HG03457 (cell line): Measurements from ENCODE around the gene PHTF2.
"Not testable (repeated sequence)": the region's sequence is repeated elsewhere in the genome, so short reads cannot be mapped to it uniquely, and the experiment has no call there.

Source experiments
- ATAC-seq: cut with Tn5 transposase; IDR thresholded peaks from one replicate; pipeline ENCODE4 v1.9.1; 2021; ENCODE audit warnings: moderate number of reproducible peaks; ENCODE audit not compliant: unreplicated experiment

The PHTF2 gene

DNA sequence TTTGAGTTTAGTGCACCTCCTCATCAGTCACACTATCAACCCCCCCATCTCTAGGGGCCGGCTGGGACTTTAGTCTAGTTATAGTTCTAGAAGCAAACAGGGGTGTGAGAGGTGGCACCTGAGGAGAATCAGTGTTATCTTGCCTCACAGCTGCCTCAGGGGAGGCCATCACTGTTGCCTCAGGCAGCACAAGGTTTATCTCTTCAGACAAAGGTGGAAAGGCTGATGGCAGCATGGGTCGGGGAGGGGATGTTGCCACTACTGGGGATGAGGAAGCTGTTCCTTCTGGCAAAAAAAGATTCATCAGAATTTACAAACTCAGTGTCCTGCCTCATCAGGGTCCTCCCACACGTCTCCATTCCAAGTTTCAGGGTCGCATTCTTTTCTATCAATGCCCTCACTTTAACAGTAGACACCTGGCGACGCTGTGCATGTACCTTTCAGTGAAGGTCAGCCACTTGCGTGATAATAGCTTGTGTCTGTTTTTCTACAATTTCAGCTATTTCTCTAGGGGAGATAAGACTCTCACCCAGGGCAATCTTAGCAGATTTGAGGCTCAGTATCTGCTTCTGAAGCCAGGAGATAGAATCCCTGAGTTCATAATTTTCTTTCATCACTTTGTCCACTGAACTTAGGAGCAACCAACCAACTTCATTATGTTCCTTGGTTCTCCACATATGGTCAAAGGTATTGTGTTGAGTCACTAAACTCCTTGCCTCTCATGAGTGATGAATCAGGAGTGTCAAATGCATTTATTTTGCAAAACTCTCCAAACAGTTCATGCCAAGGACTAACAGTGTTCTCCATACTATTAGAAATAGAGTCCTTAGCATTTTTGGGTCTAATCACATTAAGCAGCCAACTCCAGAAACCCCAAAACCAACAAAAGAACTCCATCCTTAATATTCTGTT, 75.1 kb downstream of the PHTF2 start:
- ATAC-seq, result not testable (repeated sequence)

DNA sequence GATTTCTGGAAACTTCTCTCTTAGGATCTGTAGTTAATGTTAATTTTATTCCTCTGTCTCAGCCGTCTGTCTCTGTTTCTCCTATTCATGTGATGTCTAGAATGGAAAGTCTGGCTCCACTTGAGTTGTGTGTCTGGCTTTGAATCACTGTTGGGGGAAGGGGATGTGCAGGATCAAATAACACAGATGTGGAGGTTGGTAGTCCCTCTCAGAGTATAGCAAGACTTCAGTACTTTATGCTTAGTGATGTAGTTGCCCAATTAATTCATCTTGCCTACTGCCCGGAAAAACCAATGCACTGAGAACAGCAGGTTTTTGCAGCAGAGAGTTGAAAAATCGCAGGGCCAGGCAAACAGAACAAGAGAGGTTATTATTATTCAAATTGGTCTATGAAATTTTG, 79.2 kb downstream of the PHTF2 start:
- ATAC-seq, result no peak

DNA sequence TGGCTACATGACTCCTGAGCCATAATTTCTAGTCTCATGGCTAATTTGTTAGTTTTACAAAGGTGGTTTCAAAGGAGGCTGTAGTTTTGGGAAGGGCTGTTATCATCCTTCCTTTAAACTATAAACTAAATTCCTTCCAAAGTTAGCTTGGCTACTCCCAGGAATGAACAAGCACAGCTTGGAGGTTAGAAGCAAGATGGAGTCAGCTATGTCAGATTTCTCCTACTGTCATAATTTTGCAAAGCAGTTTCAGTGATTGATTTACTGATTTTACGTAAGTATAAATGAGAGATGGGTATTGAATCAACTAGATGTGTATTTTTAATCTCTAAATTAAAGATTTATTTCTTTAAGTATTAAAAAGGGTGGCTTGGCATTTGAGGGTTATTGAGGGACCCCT, 79.9 kb downstream of the PHTF2 start:
- no peak for ATAC-seq

DNA sequence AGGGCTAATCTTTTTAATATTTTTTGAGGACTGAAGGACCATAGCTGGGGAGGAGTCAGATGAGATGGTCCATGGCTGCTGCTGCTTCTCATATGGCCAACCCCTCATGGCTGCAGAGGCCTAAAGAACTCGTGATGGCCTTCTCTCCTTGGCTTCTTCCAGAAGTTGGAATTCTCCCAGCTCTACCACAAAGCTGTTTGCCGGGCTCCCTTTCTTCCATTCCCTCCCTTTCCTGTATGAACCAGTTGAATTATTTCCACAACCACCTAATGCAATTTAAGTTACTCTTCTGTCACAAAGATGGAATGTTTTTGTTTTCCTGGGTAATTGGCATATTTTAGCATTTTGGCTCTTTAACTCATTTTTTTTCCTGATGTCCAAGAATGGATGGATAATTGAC, 80.7 kb downstream of the PHTF2 start:
- no peak for ATAC-seq

DNA sequence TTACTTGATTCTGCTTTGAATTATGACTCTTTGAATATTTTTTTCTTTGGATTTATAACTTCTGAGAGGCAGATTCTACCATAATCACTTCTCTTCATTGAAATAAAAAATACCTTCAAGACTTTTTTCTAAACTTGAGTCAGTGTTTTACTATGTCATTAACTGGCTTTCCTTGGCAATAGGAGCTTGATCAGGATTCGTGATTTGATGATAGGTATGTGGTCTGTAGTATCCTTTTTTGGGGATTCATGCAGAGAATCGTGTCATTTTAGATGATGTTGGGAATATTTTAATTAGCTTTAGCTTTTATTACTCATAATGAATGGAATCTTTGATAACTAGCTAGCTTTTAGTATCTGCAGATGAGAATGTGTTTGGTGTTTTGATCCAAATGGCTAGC, 83.3 kb downstream of the PHTF2 start:
- no peak for ATAC-seq

DNA sequence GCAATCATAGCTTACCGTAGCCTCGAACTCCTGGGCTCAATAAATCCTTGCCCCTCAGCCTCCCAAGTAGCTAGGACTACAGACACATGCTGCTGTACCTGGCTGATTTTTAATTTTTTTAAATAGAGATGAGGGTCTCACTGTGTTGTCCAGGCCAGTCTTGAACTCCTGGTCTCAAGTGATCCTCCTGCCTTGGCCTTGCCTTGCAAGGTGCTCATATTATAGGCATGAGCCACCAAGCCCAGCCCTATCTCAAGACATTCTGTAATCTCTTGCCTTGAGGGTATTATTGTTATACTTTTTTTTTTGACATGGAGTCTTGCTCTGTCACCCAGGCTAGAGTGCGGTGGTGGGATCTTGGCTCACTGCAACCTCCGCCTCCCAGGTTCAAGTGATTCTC, 86.6 kb downstream of the PHTF2 start:
- no peak for ATAC-seq

DNA sequence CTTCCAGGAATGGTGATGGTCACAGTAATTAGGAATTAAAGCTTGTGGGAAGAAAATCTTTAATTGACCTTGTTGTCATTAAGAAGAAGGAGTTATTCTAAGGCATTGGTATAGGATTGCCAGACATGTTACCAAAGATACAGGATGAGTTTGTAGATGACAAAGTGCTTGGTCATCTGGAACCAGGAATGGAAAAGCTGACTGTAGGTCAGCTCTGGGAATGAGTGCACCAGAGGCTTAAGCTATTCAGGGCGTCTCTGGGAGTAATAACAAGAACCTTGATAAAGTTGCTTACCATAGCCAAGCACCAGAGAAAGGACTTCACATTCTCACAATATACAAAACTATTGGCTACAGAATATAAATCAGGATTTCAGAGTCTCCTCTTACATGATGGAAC, 89.0 kb downstream of the PHTF2 start:
- no peak for ATAC-seq

DNA sequence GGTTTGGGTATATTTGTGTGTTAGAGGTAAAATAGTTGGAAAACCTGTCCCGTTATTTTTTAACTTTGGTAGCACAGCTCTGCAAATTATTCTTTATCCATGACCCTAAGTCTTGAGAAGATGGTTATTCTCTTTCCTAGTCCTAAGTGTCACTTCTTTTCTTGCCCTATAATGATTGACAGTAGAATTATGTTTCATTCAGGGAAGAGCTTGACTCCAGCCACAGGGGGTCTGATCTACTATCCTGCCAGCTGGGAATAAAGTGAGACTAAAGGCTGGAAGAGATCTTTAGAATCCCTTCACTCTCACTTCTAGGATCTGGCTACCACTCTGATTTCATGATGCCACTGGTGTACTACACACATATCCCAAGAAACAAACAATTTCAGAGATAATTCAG, 90.4 kb downstream of the PHTF2 start:
- no peak for ATAC-seq

DNA sequence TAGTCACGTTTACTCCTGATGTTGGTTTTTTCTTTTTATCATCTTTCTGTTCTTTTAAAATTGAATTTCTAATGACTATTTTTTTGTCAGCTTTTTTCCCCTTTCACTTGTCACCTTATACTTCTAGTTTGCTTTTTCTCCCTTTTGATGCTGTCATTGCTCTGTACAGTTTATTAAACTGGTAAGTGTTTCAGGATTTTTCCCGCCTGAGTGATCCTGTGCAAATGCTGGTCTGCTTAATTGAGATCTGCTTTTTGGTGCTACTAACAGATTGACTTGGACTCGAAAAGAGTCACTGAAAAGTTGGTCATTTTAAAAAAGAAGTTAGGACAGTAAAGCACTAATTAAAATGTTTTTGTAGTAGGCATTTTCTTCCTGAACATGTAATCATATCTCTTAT, 95.2 kb downstream of the PHTF2 start:
- ATAC-seq, result no peak

DNA sequence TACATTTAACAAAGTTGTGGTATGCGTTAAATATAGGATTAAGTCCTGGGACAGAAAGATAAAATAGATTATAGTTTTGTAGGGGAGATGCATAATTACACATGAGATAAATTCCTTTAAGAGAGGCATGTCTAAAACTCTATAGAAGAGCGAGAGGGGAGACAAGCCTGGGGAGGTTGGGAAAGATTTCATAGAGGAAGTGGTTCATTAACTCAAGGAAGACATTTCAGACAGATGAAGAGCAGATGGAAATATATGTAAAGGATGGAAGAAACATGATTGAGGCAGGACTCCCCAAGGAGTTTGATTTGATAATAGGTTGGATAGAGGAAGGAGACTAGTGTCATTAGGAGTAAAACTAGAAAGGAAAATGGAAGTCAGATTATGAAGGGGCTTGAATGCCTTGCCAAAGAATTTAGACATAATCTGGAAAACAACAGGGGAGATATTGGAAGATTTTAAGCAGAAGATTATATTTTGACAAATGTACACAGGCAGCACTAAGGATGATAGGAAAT, 96.1 kb downstream of the PHTF2 start:
- no peak for ATAC-seq

DNA sequence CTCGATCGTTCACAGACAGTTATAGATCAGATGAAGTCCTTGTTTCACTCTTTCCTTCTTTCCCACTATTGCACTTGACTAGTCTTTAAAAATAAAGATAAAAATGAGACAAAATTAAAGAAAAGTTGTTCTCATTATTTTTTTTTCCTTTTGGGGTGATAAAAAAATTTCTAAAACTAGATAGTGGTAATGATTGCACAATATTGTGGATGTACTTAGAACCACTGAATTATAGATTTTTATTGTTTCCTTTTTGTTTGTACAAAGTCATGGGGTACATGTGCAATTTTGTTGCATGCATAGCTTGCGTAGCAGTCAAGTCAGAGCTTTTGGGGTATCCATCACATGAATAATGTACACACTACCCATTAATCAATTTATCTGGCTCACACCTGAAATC, 97.3 kb downstream of the PHTF2 start:
- no peak for ATAC-seq

DNA sequence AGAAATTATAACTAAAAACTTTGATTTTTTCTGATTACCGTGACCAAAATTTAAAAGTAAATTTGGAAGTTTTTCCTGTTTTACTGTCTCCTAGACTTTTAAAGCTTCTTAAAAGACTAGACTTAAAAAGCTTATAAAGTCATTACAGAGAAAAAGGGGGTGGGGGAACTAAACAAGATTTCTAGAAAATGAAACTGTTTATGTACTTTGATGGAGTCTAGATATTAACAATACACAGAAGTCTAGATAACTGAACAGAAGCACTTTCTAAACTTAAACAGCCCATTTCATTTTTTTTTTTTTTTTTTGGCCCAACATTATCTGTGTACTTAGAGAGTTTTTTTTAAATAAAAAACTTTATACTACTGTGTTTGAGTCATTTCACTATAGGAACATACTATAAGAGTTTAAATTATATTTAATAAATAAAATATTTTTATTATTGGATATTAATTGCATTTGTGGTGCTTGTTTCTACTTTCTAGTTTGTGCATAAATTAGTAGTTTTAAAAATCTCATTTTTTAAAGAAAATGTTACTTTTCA, 98.5 kb downstream of the PHTF2 start:
- ATAC-seq, result no peak

DNA sequence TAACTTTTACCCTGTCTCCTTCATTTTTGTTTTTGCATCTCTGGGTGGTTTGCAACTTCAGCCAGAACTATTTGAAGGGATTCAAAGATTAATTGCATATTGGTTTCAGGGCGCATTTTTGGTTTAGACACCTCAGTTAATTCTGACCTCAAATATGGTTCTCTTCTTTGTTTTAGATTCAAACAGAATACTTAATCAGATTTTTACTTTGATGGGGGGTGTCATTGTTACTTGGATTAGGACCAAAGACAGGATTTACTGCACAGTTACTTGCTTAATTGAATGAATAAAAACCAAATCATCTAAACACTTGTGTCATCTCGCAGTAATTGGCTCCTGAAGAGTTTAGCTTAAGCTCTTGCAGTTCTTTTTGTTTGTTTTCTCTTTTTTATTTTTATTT, 100.9 kb downstream of the PHTF2 start:
- ATAC-seq, result no peak

DNA sequence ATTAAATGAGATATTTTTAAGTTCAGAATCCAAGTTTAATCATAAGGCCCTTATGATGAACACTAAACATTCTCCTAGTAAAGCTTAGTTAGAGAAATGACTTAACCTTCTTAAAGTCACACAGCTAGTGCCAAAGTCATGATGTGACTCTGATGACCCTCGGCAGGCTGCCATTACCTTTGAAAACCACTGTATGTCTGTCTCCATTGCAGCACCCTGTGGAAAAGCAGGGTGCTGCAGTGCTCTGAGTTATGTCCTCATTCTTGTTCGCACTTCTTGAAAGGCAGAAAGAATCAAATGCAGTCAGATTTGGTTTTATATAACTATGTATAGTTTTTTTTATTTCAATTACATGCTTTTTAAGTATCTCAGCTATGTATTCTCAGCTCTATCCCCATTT, 105.0 kb downstream of the PHTF2 start:
- ATAC-seq, result no peak

DNA sequence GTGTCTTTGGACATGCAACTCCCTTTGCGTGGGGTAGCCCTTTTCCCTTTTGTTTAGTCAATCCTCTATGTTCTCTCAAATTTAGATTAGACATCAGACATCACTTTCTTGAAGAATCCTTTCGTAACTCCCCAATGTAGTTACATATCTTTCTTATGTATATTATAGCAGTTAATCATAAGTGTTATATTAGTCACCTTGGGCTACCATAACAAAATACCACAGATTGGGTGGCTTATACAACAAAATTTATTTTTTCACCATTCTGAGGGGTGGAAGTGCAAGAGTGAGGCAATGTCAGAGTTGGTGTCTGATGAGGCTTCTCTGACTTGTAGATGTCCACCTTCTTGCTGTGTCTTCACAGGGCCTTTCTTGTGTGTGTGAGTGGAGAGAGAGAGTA, 105.7 kb downstream of the PHTF2 start:
- no peak for ATAC-seq

DNA sequence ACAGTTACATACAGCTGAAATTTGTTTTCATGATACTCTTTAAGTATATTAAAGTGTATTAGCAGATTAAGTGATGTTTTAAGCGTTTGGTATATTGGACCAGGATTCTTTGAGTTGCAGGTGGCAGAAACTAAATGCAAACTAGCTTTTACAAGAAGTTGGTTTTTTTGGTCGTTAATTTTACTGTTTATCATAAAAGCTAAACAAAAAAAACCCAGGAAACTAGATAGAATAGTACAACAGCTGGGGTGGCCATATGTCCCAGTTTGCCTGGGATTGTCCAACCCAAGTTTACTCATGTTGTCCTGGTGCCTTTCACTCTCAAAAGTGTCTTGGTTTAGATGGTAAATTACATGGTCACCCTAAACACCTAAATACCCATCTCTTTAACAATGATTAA, 108.7 kb downstream of the PHTF2 start:
- ATAC-seq, result no peak

DNA sequence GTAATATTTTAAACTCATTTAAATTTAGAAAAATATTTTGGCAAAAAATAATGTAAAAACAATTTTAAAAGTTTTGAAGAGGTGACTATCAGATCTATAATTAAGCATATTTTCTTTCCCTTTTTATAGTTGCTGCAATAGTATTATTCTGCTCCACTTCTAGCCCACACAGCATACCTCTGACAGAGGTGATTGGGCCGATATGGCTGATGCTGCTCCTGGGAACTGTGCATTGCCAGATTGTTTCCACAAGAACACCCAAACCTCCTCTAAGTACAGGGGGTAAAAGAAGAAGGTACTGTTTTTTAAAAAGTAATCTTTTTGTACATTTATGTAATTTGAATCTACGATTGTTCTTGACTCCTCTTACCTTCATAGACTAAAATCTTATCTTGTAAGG, 110.1 kb downstream of the PHTF2 start:
- ATAC-seq, result no peak

DNA sequence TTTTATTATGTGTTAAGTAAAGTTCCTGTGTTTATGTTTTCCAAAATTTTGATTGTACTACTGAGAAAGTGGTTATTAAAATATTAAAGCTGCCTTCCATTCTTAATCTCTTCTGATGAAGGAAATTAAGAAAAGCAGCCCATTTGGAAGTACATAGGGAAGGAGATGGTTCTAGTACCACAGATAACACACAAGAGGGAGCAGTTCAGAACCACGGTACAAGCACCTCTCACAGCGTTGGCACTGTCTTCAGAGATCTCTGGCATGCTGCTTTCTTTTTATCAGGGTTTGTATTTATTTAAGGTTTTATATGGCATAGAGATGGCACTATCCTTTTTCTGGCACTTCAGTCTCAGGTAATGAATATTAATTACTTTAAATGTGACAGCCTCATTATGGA, 111.6 kb downstream of the PHTF2 start:
- ATAC-seq, result no peak

DNA sequence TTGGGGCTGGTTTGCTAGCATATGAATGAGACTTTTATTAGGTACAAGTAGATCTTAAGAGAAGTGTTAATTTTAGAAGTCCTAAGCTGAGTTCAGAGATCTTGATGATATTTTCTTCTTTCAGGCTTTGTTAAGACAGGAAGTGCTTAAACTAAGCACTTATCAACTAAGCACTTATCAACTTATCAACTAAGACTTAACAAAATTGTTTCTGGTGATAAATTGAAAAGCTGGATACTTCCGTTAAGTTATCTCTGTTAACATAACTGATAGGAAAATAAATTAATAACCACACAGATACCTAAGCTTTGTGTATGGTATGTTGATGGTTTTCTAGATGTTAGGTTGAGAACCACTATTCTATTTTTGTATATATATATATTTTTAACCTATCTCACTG, 113.7 kb downstream of the PHTF2 start:
- no peak for ATAC-seq

DNA sequence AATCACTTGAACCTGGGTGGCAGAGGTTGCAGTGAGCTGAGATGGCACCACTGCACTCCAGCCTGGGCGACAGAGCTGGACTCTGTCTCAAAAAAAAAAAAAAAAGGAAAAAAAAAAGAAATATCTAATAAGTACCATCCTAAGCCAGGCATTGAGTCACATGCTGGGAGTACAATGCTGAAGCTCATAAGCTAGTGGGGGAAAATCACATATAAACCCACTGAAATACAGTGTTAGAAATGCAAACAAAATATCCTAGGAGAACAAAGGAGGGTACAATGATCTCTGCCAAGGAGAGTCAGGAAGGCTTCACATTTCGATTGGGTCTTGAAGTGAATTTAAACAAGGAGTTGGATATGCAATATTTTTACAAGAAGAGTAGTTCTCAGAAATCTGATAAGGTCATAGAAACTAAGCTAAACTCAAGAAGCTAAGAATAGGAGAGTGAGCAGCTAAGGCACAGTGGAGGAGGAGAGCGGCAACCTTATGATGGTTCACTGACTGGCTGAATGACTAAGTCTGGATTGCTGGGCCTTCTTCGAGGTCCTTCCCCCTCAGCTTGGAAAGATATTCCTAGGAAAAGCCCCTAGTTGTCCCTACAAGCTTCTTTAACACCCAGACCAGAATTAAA, 115.5 kb downstream of the PHTF2 start:
- no peak for ATAC-seq

DNA sequence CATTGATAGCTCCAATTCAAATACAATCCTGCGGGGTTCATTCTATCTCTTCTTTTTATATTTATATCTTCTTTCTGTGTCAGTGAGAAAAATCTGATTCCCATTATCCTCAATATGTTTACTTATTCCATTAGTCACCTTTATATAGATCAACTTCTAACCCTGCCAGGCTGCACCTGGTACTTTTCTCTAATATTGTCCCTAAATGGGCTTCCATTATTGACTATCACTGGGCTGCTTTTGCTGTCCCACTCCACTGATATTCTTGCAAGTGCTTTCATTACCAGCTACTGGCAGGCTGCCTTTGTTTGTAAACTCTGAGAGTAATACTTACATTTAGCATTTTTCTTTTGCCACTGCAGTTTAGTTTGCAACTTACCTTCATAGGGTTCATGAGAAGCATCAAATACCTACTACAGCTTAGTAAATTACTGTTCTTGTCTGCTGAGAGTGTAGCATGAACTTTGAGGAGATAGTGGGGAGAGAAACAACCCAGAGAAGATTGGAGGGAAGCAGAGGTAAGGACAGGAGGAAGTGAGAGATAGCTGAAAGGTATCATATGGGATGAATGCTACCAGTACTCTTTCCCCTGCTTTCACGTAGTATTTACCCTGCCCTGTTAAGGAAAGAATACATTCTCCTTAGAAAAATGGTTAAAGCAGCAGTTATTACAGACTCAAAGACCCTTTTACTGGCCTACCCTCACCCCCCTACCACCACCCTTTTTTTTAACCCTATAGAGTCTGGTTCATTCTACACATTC, 119.1 kb downstream of the PHTF2 start:
- ATAC-seq, result no peak
